Panc1 (cell line): ENCODE results near the gene SEMA3D. TPM values are rescaled to one million over a fixed set of nuclear protein-coding genes. Genes with fewer than 3 reads are reported as not detected.

Experiments
- ATAC-seq: fragments of 200-7000 bp; cut with Tn5 transposase; 2 replicates; pipeline ENCODE4 v1.9.1; 2020; ENCODE audit warnings: mild to moderate bottlenecking, moderate library complexity
- BruUV-seq: library from RNA; stranded (reverse); fragments of 400-500 nt; replicated peaks from 2 replicates; lab custom pipeline; 2021; lab: Mats Ljungman, UMichigan
- CTCF ChIA-PET: fragments of 300-600 bp; sonication (Branson Sonifier 250); formaldehyde crosslinking; loops from one replicate; lab custom pipeline; 2022; ENCODE audit warnings: antibody characterized with exemption; lab: Charles Lee
- POLR2A ChIA-PET: fragments of 300-600 bp; sonication (Branson Sonifier 250); formaldehyde crosslinking; loops from one replicate; lab custom pipeline; 2022; ENCODE audit warnings: antibody characterized with exemption; lab: Charles Lee
- DNase-seq: peaks from one replicate; pipeline ENCODE4 v3.0.0-alpha.2; 2010; ENCODE audit warnings: low read depth, low spot score
- H3K27ac ChIP-seq: 2 replicates; pipeline ENCODE4 v1.5.1; 2011; ENCODE audit warnings: mild to moderate bottlenecking, low read length, inconsistent platforms
- H3K27me3 ChIP-seq: fragments of 200-500 bp; sonication (Bioruptor generic); 2 replicates; pipeline ENCODE4 v1.6.0; 2014; ENCODE audit warnings: low read length, inconsistent platforms; ENCODE audit not compliant: control insufficient read depth, insufficient read depth
- H3K36me3 ChIP-seq: fragments of 200-500 bp; sonication (Bioruptor generic); 2 replicates; pipeline ENCODE4 v1.5.1; 2014; ENCODE audit warnings: inconsistent platforms, mild to moderate bottlenecking, low read length, moderate library complexity; ENCODE audit not compliant: control insufficient read depth, insufficient read depth
- H3K4me1 ChIP-seq: 2 replicates; pipeline ENCODE4 v1.5.1; 2011; ENCODE audit warnings: inconsistent platforms, mild to moderate bottlenecking, low read length, moderate library complexity; ENCODE audit not compliant: control insufficient read depth, insufficient read depth
- H3K4me3 ChIP-seq, 2 experiments: 2 replicates each; pipeline ENCODE4 v1.5.1; 2011 to 2012; ENCODE audit warnings: low read depth in 2 of 2, low read length in 2 of 2, mild to moderate bottlenecking in 2 of 2, inconsistent platforms in 1 of 2, moderate library complexity in 1 of 2
- H3K9me3 ChIP-seq: fragments of 200-500 bp; sonication (Bioruptor generic); 2 replicates; pipeline ENCODE4 v1.5.1; 2014; ENCODE audit warnings: low read depth, mild to moderate bottlenecking, inconsistent platforms, low read length, moderate library complexity; ENCODE audit not compliant: control insufficient read depth, insufficient read depth
- CTCF ChIP-seq: fragments of 450-650 bp; IDR thresholded peaks from 2 replicates; pipeline ENCODE4 v1.5.1; 2017; ENCODE audit warnings: mild to moderate bottlenecking
- POLR2AphosphoS5 ChIP-seq: IDR thresholded peaks from 2 replicates; pipeline ENCODE4 v1.6.1; 2012; ENCODE audit warnings: mild to moderate bottlenecking, low read depth, low read length, moderate library complexity
- REST ChIP-seq, 2 experiments: IDR thresholded peaks; 2 replicates each; pipeline ENCODE4 v1.6.1; 2011 to 2012; ENCODE audit warnings: low read depth in 2 of 2, control low read depth in 1 of 2, low read length in 1 of 2, mild to moderate bottlenecking in 1 of 2, moderate library complexity in 1 of 2; ENCODE audit not compliant: insufficient read depth in 1 of 2
- SIN3A ChIP-seq: IDR thresholded peaks from 2 replicates; pipeline ENCODE4 v1.6.1; 2012; ENCODE audit warnings: low read depth, mild to moderate bottlenecking, low read length, moderate library complexity, borderline replicate concordance; ENCODE audit not compliant: insufficient read depth
- TCF7L2 ChIP-seq: IDR thresholded peaks from 2 replicates; pipeline ENCODE4 v1.6.1; 2011; ENCODE audit warnings: mild to moderate bottlenecking, low read depth, low read length, inconsistent platforms
- in situ Hi-C: cut with HindIII; loops from 2 replicates; pipeline ENCODE4 v1.10.0; 2016; ENCODE audit warnings: low sequenced_read_pairs, low pct_unique_long_range_greater_than_20kb
- intact Hi-C: fragments of 100-400 bp; cut with micrococcal nuclease; formaldehyde crosslinking; loops from one replicate; pipeline ENCODE4 v1.10.0; 2022; ENCODE audit not compliant: unreplicated experiment
- total RNA-seq: library from RNA; stranded (reverse); gene quantifications from one replicate; pipeline ENCODE4 v1.2.1, GENCODE V29; 2021; ENCODE audit not compliant: unreplicated experiment

SEMA3D gene
- total RNA-seq, 1 experiment from 2014 or later: 11.5 TPM

GRCh38 chr7:85104432-85105205, 82.2 kb downstream of the SEMA3D start:
- ChIA-PET CTCF (interaction anchor here (0.6 kb wide), 1 partner anchor 75 kb away, joined by 3 read pairs; no protein-coding TSS in a partner anchor), POLR2A (no interaction called here)
- no peak for DNase-seq
- Histone ChIP-seq H3K4me3 (no peak overlapping the region), H3K4me1 (peaks cover 3% of the 10 kb centered on the region; the same call in 1 of the 2 replicates), H3K9me3 (no peaks in the 10 kb centered on the region), H3K27ac (no peak overlapping the region), H3K27me3 (no peaks in the 10 kb centered on the region), H3K36me3 (no peaks in the 10 kb centered on the region)
- ATAC-seq: no peak
- BruUV-seq: no TSS peak
- in situ Hi-C loops: no loop called here
- intact Hi-C loops: no loop called here
- TF ChIP-seq SIN3A (no peak), POLR2AphosphoS5 (no peak), REST (IDR thresholded peaks at IDR 0.05; ENCODE audit: insufficient read depth in 1 of 2, low read depth in 2 of 2, low read length in 1 of 2) (no peak), TCF7L2 (no peak), CTCF (no peak)

- H3K4me1 ChIP-seq: peaks cover 3% of the 10 kb centered on the region; the same call in 1 of the 2 replicates
- H3K27ac ChIP-seq: no peak overlapping the region
- TF ChIP-seq CTCF: no peak
- no peak for TF ChIP-seq SIN3A
- TF ChIP-seq TCF7L2: no peak
- no peak for TF ChIP-seq REST (IDR thresholded peaks at IDR 0.05; ENCODE audit: insufficient read depth in 1 of 2, low read depth in 2 of 2, low read length in 1 of 2)
- no peak for TF ChIP-seq POLR2AphosphoS5
- ChIA-PET CTCF (no interaction called here), POLR2A (no interaction called here)
- intact Hi-C loops (no loop called here), in situ Hi-C loops (no loop called here)
- H3K4me3 ChIP-seq: no peak overlapping the region
- no peak for ATAC-seq
- no peaks in the 10 kb centered on the region for H3K9me3 ChIP-seq
- no peaks in the 10 kb centered on the region for H3K36me3 ChIP-seq
- no TSS peak for BruUV-seq
- no peaks in the 10 kb centered on the region for H3K27me3 ChIP-seq
- no peak for DNase-seq
These were observed 82.9 kb downstream of the SEMA3D start for GRCh38 chr7:85103962-85104361.
